HG03520 (cell line): Measurements from ENCODE around the gene GRIN1.

Source experiments
- ATAC-seq: cut with Tn5 transposase; IDR thresholded peaks from one replicate; pipeline ENCODE4 v1.9.1; 2021; ENCODE audit warnings: mild to moderate bottlenecking, moderate library complexity; ENCODE audit not compliant: unreplicated experiment

Gene GRIN1

DNA sequence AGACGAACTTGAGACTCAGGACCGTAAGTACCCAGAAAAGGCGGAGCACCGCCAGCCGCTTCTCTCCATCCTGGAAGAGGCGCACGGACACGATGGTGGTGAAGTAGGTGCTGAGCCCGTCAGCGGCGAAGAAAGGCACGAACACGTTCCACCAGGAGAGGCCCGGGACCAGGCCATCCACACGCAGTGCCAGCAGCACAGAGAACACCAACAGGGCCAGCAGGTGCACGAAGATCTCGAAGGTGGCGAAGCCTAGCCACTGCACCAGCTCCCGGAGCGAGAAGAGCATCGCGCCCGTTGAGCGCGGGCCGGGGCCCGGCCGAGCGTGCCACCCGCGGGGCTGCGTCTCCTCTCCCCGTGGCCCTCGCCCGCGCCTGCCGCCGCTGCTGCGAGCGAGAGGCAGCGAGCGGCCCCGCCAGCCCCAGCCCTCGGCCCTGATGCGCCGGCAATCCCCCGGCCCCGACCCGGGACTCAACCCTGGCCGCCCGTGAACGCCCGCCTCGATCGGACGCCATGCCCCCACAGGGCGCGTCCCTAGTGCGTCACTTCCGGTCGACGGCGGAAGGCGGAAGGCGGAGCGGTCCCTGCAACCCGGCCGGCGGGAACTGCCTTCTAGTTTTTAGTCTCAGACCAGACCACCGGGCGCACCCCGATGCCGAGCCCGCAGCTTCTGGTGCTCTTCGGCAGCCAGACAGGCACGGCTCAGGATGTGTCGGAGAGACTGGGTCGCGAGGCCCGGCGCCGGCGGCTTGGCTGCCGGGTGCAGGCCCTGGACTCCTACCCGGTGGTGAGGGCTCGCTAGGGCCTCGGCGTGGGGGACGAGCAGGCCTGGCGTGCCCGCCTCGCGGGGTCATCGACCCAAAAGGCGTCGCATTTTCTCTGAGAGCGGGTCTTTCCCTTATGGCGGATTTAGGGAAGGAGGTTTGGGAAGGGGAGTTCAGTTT is 66.4 kb downstream of the GRIN1 start, which contains the start of the genes NDOR1 and TMEM203:
TSS of gene NDOR1 (plus strand) at position 575 of the 944 bp plus-strand sequence. CDS start at position 653, 78 bp downstream.
TSS of gene TMEM203 (minus strand) at position 523 of the 944 bp plus-strand sequence. CDS start at position 289, 234 bp downstream.
- peak; percentile 34 for ATAC-seq

DNA sequence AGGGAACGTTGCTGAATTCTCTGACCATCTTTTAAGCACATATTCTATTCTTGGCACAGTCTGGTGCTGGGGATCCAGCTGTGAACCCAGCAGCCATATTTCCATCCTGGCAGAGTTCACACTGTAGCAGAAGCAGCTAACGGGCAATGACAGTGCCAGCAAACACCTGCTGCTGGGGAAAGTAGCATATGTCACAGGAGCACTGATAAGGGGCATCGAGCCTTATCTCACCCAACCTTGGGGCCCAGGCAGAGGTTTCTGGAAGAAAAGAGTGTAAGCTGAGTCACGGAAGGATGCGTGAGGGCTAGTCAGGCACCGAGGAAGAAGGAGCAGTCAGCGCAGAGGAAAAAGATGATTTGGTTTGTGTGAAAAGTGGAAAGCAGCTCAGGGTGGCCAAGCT is 67.6 kb downstream of the GRIN1 start:
- no peak for ATAC-seq

DNA sequence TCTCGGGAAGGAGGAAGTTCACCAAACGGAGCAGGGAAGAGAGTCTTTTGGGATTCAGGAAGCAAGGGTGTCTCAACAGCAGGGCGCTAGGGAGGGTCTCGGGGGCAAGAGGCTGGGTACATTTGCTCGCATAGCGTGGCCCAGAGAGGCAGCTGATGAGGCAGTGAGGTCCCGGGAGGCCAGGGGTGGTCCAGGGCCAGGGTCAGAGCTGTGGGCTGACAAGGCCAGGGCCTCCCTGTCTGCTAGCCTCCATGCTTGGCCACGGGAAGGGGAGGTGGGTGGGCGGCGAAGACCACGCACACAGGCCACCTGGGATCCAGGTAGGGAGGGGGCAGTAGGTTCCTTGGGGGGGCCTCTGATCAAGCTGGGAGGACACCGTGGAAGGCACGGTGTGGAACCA is 72.6 kb downstream of the GRIN1 start:
- no peak for ATAC-seq

DNA sequence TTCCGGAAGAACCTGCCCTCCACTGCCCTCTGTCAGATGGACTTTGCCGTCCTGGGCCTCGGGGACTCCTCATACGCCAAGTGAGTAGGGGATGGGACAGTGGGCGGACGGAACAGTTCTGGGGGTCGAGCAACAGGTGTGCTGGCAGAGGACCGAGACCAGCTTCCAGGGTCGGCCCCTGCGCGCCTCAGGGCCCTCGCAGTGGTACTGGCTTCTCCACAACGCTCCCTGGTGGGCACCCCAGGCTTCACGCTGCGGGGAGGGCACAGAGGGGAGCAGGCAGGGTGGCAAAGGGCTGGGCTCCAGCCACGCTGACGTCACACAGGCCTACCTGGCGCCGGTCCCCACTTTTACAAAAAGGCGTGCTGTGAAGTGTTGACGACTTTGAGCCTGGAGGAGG is 73.6 kb downstream of the GRIN1 start:
- no peak for ATAC-seq

DNA sequence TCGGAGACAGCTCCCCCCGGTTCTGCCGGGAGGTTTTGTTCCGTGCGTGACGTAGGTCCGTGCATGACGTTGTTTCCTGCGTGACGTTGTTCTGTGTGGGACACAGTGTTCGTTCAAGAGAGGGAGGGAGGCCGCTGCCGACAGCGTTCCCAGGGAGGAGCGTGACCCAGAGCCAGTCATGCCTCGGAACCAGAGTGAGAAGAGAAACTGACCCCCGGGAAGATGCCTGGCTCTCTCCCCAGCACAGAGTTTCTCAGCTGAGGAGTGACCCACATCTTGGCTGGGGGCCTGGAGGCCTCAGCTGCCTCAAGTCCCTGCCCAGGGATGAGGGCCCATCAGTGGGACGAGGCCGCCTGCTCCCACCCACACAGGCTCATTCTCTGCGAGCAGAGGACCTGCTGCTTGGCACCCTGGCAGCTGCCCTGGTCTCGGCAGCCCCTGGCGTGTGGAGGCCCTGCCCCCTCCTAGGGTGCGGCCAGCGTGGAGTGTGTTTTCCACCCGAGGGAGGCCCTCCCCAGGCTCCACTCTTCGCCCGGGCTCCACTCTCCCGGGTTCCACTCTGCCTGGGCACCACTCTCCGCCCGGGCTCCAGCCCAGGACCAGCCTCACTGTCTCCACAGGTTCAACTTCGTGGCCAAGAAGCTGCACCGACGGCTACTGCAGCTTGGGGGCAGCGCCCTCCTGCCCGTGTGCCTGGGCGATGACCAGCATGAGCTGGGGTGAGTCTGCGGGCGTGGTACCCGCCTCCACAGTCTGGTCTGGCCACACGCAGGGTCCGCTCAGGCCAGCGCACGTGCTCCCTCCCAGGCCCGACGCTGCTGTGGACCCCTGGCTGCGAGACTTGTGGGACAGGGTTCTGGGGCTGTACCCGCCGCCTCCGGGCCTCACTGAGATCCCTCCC is 74.5 kb downstream of the GRIN1 start:
- no peak for ATAC-seq

DNA sequence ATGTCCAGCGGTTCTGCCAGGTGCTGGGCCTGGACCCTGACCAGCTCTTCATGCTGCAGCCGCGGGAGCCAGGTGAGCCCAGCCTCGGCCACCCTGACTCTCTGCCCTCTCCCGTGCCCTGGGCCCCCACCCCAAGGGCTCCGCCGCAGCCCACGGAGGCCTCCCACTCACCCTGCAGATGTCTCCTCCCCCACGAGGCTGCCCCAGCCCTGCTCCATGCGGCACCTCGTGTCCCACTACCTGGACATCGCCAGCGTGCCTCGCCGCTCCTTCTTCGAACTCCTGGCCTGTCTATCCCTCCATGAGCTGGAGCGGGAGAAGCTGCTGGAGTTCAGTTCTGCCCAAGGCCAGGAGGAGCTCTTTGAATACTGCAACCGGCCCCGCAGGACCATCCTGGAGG is 75.7 kb downstream of the GRIN1 start:
- no peak for ATAC-seq

DNA sequence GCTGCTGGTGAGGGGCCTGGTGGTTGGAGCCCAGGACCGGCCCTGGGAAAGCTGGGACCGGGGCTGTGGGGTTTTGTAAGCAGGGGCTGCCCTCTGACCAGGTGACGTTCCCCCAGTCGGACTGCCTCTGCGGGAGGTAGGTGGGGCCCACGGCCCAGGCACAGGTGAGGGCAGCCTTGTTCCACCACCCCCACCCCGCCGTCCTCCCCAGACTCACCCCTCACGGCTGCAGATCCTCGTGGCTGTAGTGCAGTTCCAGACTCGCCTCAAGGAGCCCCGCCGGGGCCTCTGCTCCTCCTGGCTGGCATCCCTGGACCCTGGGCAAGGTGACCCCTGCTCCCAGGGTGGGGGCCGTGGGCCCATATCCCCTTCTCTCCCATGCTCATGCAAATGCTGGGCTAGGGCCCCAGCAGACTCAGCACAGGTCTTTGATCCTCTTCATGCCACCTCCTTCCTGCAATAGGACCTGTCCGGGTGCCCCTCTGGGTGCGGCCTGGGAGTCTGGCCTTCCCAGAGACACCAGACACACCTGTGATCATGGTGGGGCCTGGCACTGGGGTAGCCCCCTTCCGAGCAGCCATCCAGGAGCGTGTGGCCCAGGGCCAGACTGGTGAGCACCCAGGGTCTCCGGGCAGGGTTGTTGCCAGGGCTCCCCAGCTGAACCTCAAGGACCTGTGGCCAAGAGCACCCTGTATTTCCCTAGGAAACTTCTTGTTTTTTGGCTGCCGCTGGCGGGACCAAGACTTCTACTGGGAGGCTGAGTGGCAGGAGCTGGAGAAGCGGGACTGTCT is 76.4 kb downstream of the GRIN1 start:
- no peak for ATAC-seq

DNA sequence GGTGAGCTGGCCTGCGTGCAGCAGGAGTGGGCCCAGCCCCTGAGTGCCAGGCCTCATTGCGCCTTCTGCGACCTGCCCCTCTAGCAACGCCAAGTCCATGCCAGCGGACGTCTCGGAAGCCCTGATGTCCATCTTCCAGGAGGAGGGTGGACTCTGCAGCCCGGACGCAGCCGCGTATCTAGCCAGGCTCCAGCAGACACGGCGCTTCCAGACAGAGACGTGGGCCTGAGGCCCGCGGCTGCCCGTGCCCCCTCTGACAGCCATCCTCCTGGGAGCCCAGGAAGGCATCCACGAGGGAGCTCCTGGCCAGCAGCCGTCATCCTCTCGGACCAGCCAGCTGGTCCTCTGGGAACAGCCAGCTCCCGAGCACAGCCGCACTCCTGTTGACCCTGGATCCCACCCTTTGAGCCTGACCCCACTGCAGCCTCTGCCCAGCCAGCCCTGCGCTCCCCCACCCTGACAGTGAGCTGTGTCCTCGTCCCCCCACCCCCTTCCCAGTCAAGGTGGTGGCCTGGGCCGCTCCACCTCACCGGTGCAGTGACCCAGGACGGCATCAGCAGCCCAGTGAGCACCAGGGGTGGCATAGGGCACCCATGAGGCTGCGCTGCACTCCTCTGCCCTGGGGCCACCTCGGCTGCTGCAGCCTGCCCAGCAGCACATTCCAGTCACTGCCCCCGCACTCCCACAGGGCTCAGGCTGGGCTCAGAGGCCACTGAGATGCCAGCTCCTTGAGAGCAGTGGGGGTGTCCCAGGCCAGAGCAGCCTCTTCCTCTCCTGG is 77.4 kb downstream of the GRIN1 start:
- ATAC-seq: no peak

DNA sequence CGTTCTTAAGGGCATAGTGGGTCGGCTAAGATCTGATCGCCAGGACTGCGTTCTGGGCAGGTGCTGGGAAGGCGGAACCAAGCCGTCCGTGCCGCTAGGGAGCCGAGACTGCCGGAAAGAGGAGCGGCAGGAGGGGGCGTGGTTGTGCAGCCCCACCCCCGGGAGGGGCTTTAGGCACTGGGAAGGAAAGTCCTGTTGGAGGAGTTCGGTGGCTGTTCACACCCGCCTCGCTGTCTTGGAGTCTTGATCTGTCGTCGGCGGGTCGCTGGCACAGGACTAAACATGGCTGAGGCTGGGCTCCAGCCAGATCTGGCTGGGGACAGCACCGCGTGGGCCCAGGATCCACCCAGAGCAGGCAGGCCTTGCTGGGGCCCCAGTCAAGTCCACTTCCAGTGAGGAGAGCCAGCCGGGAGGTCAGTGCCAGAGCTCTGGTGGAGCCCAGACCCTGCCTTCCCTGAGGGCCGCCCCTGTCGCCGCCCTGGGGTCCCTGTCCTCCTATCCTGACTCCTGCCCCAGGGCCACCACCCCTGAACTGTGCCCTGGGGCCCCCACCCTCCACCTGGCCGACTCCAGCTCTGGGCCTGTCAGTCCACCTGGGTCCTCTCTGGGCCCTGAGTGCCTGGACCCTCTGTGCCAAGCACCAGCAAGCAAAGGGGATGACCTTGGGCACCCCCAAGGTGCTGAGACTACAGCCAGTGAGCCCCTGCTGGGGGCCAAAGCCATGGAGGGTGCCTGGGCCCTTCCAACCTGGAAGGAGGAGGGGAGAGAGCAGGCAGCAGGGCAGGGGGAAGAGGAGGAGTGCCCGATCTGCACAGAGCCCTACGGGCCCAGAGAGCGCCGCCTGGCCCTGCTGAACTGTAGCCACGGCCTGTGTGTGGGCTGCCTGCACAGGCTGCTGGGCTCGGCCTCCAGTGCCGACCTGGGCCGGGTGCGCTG is 78.6 kb downstream of the GRIN1 start:
- ATAC-seq: no peak

DNA sequence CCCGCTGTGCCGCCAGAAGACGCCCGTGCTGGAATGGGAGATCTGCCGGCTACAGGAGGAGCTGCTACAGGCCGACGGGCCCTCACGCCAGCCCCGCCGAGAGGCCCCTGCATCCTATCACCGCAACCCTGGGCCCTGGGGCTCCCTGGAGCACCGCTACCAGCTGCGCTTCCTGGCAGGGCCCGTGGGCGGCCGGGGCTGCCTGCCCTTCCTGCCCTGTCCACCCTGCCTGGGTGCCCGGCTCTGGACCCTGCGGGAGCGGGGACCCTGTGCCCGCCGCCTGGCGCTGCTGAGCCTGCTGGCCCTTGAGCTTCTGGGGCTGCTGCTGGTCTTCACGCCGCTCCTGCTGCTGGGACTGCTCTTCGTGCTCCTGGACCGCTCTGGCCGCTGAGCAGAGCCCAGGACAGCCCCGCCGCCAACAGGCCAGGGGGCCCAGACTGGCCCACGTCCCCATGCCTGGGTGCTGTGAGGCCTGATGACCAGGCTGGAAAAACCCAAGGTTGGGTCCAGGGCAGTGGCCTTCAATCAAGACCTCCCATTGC is 79.3 kb downstream of the GRIN1 start:
- no peak for ATAC-seq
